PC-9 (cell line): ENCODE results near the gene NDST1. TPM values are rescaled to one million over a fixed set of nuclear protein-coding genes. Genes with fewer than 3 reads are reported as not detected.

ENCODE experiments used
- BruUV-seq: library from RNA; stranded (reverse); fragments of 400-500 nt; replicated peaks from 2 replicates; lab custom pipeline; 2021; lab: Mats Ljungman, UMichigan
- CTCF ChIA-PET: fragments of 300-600 bp; sonication (Branson Sonifier 250); formaldehyde crosslinking; loops from one replicate; lab custom pipeline; 2022; ENCODE audit warnings: antibody characterized with exemption; lab: Charles Lee
- POLR2A ChIA-PET: fragments of 300-600 bp; sonication (Branson Sonifier 250); formaldehyde crosslinking; loops from one replicate; lab custom pipeline; 2022; ENCODE audit warnings: antibody characterized with exemption; ENCODE audit not compliant: unreplicated experiment; lab: Charles Lee
- DNase-seq, 2 experiments: peaks; one replicate each; pipeline versions ENCODE4 v3.0.0 to v3.0.0-alpha.2; 2015 to 2022; ENCODE audit warnings: mixed read lengths in 1 of 2
- H2AFZ ChIP-seq: fragments of 200-600 bp; sonication (generic); 2 replicates; pipeline ENCODE4 v1.8.1; 2017; ENCODE audit warnings: antibody characterized with exemption
- H3F3A ChIP-seq: fragments of 200-600 bp; sonication (generic); 2 replicates; pipeline ENCODE4 v1.8.1; 2017; ENCODE audit warnings: antibody characterized with exemption, mild to moderate bottlenecking, low read depth; ENCODE audit not compliant: insufficient read depth
- H3K27ac ChIP-seq: fragments of 200-600 bp; sonication (generic); 2 replicates; pipeline ENCODE4 v1.6.1; 2016; ENCODE audit warnings: mixed run types
- H3K27me3 ChIP-seq: fragments of 200-600 bp; sonication (generic); 2 replicates; pipeline ENCODE4 v1.6.1; 2016; ENCODE audit warnings: low read depth, mixed run types; ENCODE audit not compliant: insufficient read depth
- H3K36me3 ChIP-seq: fragments of 200-600 bp; sonication (generic); 2 replicates; pipeline ENCODE4 v1.6.1; 2016; ENCODE audit warnings: low read depth, mixed run types
- H3K4me1 ChIP-seq: fragments of 200-600 bp; sonication (generic); replicated peaks from 2 replicates; pipeline ENCODE4 v1.6.1; 2016; ENCODE audit warnings: mixed run types; ENCODE audit not compliant: insufficient read depth
- H3K4me2 ChIP-seq: fragments of 200-600 bp; sonication (generic); 2 replicates; pipeline ENCODE4 v1.6.1; 2017; ENCODE audit warnings: mixed run types
- H3K4me3 ChIP-seq: fragments of 200-600 bp; sonication (generic); 2 replicates; pipeline ENCODE4 v1.6.1; 2016; ENCODE audit warnings: mixed run types
- H3K79me2 ChIP-seq: fragments of 200-600 bp; sonication (generic); 2 replicates; pipeline ENCODE4 v1.6.1; 2017; ENCODE audit warnings: low read depth, mixed run types
- H3K9me2 ChIP-seq: fragments of 200-600 bp; sonication (generic); 2 replicates; pipeline ENCODE4 v1.8.1; 2017; ENCODE audit warnings: mild to moderate bottlenecking; ENCODE audit not compliant: insufficient read depth
- H3K9me3 ChIP-seq: fragments of 200-600 bp; sonication (generic); 2 replicates; pipeline ENCODE4 v1.8.1; 2016; ENCODE audit warnings: low read depth; ENCODE audit not compliant: insufficient read depth
- H4K20me1 ChIP-seq: fragments of 200-600 bp; sonication (generic); 2 replicates; pipeline ENCODE4 v1.8.1; 2017; ENCODE audit not compliant: insufficient read depth
- CTCF ChIP-seq: fragments of 200-600 bp; sonication (generic); conservative IDR thresholded peaks from 2 replicates; pipeline ENCODE4 v1.6.1; 2017; ENCODE audit warnings: mixed run types, antibody characterized with exemption, mild to moderate bottlenecking, moderate library complexity
- EZH2 ChIP-seq: fragments of 200-600 bp; sonication (generic); IDR thresholded peaks from 2 replicates; pipeline ENCODE4 v1.8.0; 2017; ENCODE audit warnings: antibody characterized with exemption, low read depth
- intact Hi-C: fragments of 100-400 bp; cut with micrococcal nuclease; formaldehyde crosslinking; loops from one replicate; pipeline ENCODE4 v1.10.0; 2022; ENCODE audit not compliant: unreplicated experiment
- total RNA-seq: library from RNA; stranded (reverse); gene quantifications from 2 replicates; pipeline ENCODE4 v1.2.3, GENCODE V29; 2021

Gene NDST1
- total RNA-seq, 1 experiment from 2014 or later, result 94.3 TPM

GRCh38 chr5:150603491-150603890 lies 95.6 kb downstream of the NDST1 start:
- intact Hi-C loops, result no loop called here
- no peaks in the 10 kb centered on the region for H3K36me3 ChIP-seq
- no peaks in the 10 kb centered on the region for H3K4me1 ChIP-seq
- H3K79me2 ChIP-seq, result no peaks in the 10 kb centered on the region
- H3K9me3 ChIP-seq, result no peaks in the 10 kb centered on the region
- no TSS peak for BruUV-seq
- CTCF ChIA-PET, result no interaction called here
- no peak overlapping the region for H2AFZ ChIP-seq
- no peaks in the 10 kb centered on the region for H3F3A ChIP-seq
- TF ChIP-seq CTCF, result no peak
- TF ChIP-seq EZH2, result no peak
- H3K4me2 ChIP-seq, result no peak overlapping the region
- no peaks in the 10 kb centered on the region for H3K27me3 ChIP-seq
- no peaks in the 10 kb centered on the region for H4K20me1 ChIP-seq
- H3K27ac ChIP-seq, result no peak overlapping the region
- no peak for DNase-seq
- POLR2A ChIA-PET, result no interaction called here
- H3K4me3 ChIP-seq, result no peak overlapping the region
- no peaks in the 10 kb centered on the region for H3K9me2 ChIP-seq

- no TSS peak for BruUV-seq
- CTCF ChIA-PET, result no interaction called here
Measured at GRCh38 chr5:150604010-150604409, 96.1 kb downstream of the NDST1 start.

GRCh38 chr5:150604894-150605440 lies 97.0 kb downstream of the NDST1 start:
- intact Hi-C loops, result no loop called here
- no peaks in the 10 kb centered on the region for H3K9me3 ChIP-seq
- H3K9me2 ChIP-seq, result no peaks in the 10 kb centered on the region
- no TSS peak for BruUV-seq
- ChIA-PET CTCF (no interaction called here), POLR2A (interaction anchor here (0.6 kb wide), 1 partner anchor 205 kb away, joined by 3 read pairs; no protein-coding TSS in a partner anchor)
- no peaks in the 10 kb centered on the region for H3F3A ChIP-seq
- H3K27me3 ChIP-seq, result no peaks in the 10 kb centered on the region
- no peaks in the 10 kb centered on the region for H4K20me1 ChIP-seq
- no peak overlapping the region for H2AFZ ChIP-seq
- no peaks in the 10 kb centered on the region for H3K4me1 ChIP-seq
- TF ChIP-seq EZH2 (no peak), CTCF (no peak)
- no peak for DNase-seq
- no peaks in the 10 kb centered on the region for H3K79me2 ChIP-seq
- H3K4me3 ChIP-seq, result no peak overlapping the region
- no peak overlapping the region for H3K27ac ChIP-seq
- H3K36me3 ChIP-seq, result no peaks in the 10 kb centered on the region
- H3K4me2 ChIP-seq, result no peak overlapping the region

More at GRCh38 chr5:150604010-150604409, 96.1 kb downstream of the NDST1 start:
- Histone ChIP-seq H3K4me1 (no peaks in the 10 kb centered on the region), H3F3A (no peaks in the 10 kb centered on the region), H3K27me3 (no peaks in the 10 kb centered on the region), H4K20me1 (no peaks in the 10 kb centered on the region), H3K27ac (no peak overlapping the region), H3K9me3 (no peaks in the 10 kb centered on the region), H2AFZ (no peak overlapping the region), H3K4me2 (no peak overlapping the region), H3K9me2 (no peaks in the 10 kb centered on the region), H3K4me3 (no peak overlapping the region), H3K36me3 (no peaks in the 10 kb centered on the region), H3K79me2 (no peaks in the 10 kb centered on the region)
- intact Hi-C loops, result no loop called here
- no peak for TF ChIP-seq EZH2
- TF ChIP-seq CTCF, result no peak
- POLR2A ChIA-PET, result no interaction called here
- no peak for DNase-seq
